Dermis blood vessel endothelial cell (primary cell): ENCODE measurements around the gene FHIP1A. TPM values are rescaled to one million over a fixed set of nuclear protein-coding genes. Genes with fewer than 3 reads are reported as not detected.
"Not testable (repeated sequence)": the region's sequence is repeated elsewhere in the genome, so short reads cannot be mapped to it uniquely, and the experiment has no call there.

Source experiments
- DNase-seq: peaks from one replicate; pipeline ENCODE4 v3.0.0; 2010
- total RNA-seq: library from RNA; depleted of rRNA; stranded (reverse); fragments of >200 nt; gene quantifications from 2 replicates; pipeline ENCODE4 v1.2.3, GENCODE V29; 2014

FHIP1A gene
- 0.17 and 0.33 TPM in 2 replicates for total RNA-seq

GRCh38 chr4:151408630-151409469 is at the start of gene FHIP1A:
Gene FHIP1A (plus strand): TSS chr4:151409176. CDS start chr4:151566260, 157,084 bp downstream.
- peak; percentile 64 for DNase-seq

- peak; percentile 70 for DNase-seq
Measured at GRCh38 chr4:151359576-151359975, 49.4 kb upstream of the FHIP1A start.

- DNase-seq = no peak
Measured at GRCh38 chr4:151361126-151361525, 47.9 kb upstream of the FHIP1A start.

GRCh38 chr4:151361966-151362365 is 47.0 kb upstream of the FHIP1A start:
- no peak for DNase-seq

- peak; percentile 92 for DNase-seq
Measured at GRCh38 chr4:151362404-151363164, 46.4 kb upstream of the FHIP1A start.

GRCh38 chr4:151376540-151376939 is 32.4 kb upstream of the FHIP1A start:
- DNase-seq = no peak

- no peak for DNase-seq
Measured at GRCh38 chr4:151389311-151389710, 19.7 kb upstream of the FHIP1A start.

GRCh38 chr4:151389799-151390198 is 19.2 kb upstream of the FHIP1A start:
- not testable (repeated sequence) for DNase-seq

- DNase-seq = no peak
Measured at GRCh38 chr4:151395873-151396272, 13.1 kb upstream of the FHIP1A start.

GRCh38 chr4:151400343-151400742 is 8.6 kb upstream of the FHIP1A start:
- no peak for DNase-seq

- no peak for DNase-seq
Measured at GRCh38 chr4:151401739-151402138, 7.2 kb upstream of the FHIP1A start.

- DNase-seq = no peak
Measured at GRCh38 chr4:151402145-151402865, 6.7 kb upstream of the FHIP1A start.

GRCh38 chr4:151403656-151404055 is 5.3 kb upstream of the FHIP1A start:
- no peak for DNase-seq

- not testable (repeated sequence) for DNase-seq
Measured at GRCh38 chr4:151404802-151405201, 4.2 kb upstream of the FHIP1A start.

- no peak for DNase-seq
Measured at GRCh38 chr4:151407018-151407417, 2.0 kb upstream of the FHIP1A start.

- no peak for DNase-seq
Measured at GRCh38 chr4:151407466-151408379, 1.3 kb upstream of the FHIP1A start.

GRCh38 chr4:151408380-151408629 is 671 bp upstream of the FHIP1A start:
- DNase-seq = no peak

- no peak for DNase-seq
Measured at GRCh38 chr4:151409470-151410313, 716 bp downstream of the FHIP1A start.

- peak; percentile 40 for DNase-seq
Measured at GRCh38 chr4:151415978-151416377, 7.0 kb downstream of the FHIP1A start.

GRCh38 chr4:151417164-151417571 is 8.2 kb downstream of the FHIP1A start:
- DNase-seq = peak; percentile 18

GRCh38 chr4:151417766-151418376 is 8.9 kb downstream of the FHIP1A start:
- DNase-seq = peak; percentile 61
